Superior temporal gyrus (tissue), 1 donor: ENCODE results near the gene TBL1X.
"Not testable (repeated sequence)": the region's sequence is repeated elsewhere in the genome, so short reads cannot be mapped to it uniquely, and the experiment has no call there.

Experiments
- DNase-seq: peaks from one replicate; pipeline ENCODE4 v3.0.0-alpha.2; 2016; ENCODE audit errors: extremely low spot score

TBL1X gene

GRCh38 chrX:9765072-9765736 is 300.3 kb downstream of the TBL1X start:
- no peak for DNase-seq

GRCh38 chrX:9765737-9766097 is 300.9 kb downstream of the TBL1X start, which contains the start of gene GPR143:
Gene GPR143, minus strand, starts transcription at chrX:9765847. Its CDS starts 30 bp downstream, at chrX:9765817.
- DNase-seq, result no peak

- no peak for DNase-seq
Observed at GRCh38 chrX:9767375-9767774, 302.5 kb downstream of the TBL1X start.

GRCh38 chrX:9768321-9768839 is 303.5 kb downstream of the TBL1X start:
- not testable (repeated sequence) for DNase-seq

- DNase-seq, result no peak
Observed at GRCh38 chrX:9770319-9770718, 305.5 kb downstream of the TBL1X start.

GRCh38 chrX:9772943-9773342 is 308.1 kb downstream of the TBL1X start:
- DNase-seq, result no peak

GRCh38 chrX:9775930-9776329 is 311.1 kb downstream of the TBL1X start:
- DNase-seq, result no peak

- no peak for DNase-seq
Observed at GRCh38 chrX:9781941-9782340, 317.1 kb downstream of the TBL1X start.

- no peak for DNase-seq
Observed at GRCh38 chrX:9784332-9784731, 319.5 kb downstream of the TBL1X start.

GRCh38 chrX:9785254-9785943 is 320.5 kb downstream of the TBL1X start:
- DNase-seq, result no peak

GRCh38 chrX:9785944-9786797 is 321.3 kb downstream of the TBL1X start, which contains the start of gene SHROOM2:
Gene SHROOM2, plus strand, starts transcription at chrX:9786429. Its CDS starts 117 bp downstream, at chrX:9786546.
- DNase-seq, result no peak

GRCh38 chrX:9786798-9787635 is 322.2 kb downstream of the TBL1X start:
- DNase-seq, result no peak

- no peak for DNase-seq
Observed at GRCh38 chrX:9788911-9789310, 324.1 kb downstream of the TBL1X start.

GRCh38 chrX:9789555-9789954 is 324.7 kb downstream of the TBL1X start:
- DNase-seq, result no peak
